Spleen (tissue), 11 donors: Measurements from ENCODE around the gene OGN. TPM values are rescaled to one million over a fixed set of nuclear protein-coding genes. Genes with fewer than 3 reads are reported as not detected.
"Not testable (repeated sequence)": the region's sequence is repeated elsewhere in the genome, so short reads cannot be mapped to it uniquely, and the experiment has no call there.

Experiments
- DNase-seq: peaks from one replicate; pipeline ENCODE4 v3.0.0-alpha.2; 2020
- H3K27ac ChIP-seq, 8 donors: fragments of 200-600 bp; sonication (generic) in 7 of 8; 1 replicate in 4 of 8; 2 replicates in 4 of 8; pipeline versions ENCODE4 v1.5.0 to v1.8.0; 2016 to 2021; ENCODE audit warnings: inconsistent platforms in 4 of 8, mild to moderate bottlenecking in 4 of 8, moderate library complexity in 1 of 8
- H3K27me3 ChIP-seq, 7 donors: fragments of 200-600 bp; sonication (generic) in 6 of 7; replicated peaks in 1 of 7; 1 replicate in 4 of 7; 2 replicates in 3 of 7; pipeline versions ENCODE4 v1.5.0 to v1.8.0; 2016 to 2021; ENCODE audit warnings: inconsistent platforms in 3 of 7, mild to moderate bottlenecking in 1 of 7
- H3K36me3 ChIP-seq, 6 donors: fragments of 200-600 bp; sonication (generic) in 5 of 6; 1 replicate in 4 of 6; 2 replicates in 2 of 6; pipeline versions ENCODE4 v1.5.0 to v1.8.0; 2016 to 2021; ENCODE audit warnings: inconsistent platforms in 2 of 6
- H3K4me1 ChIP-seq, 6 donors: fragments of 200-600 bp; sonication (generic) in 5 of 6; 1 replicate in 3 of 6; 2 replicates in 3 of 6; pipeline versions ENCODE4 v1.5.0 to v1.8.0; 2016 to 2021; ENCODE audit warnings: inconsistent platforms in 3 of 6
- H3K4me3 ChIP-seq, 8 donors: fragments of 200-600 bp; sonication (generic) in 7 of 8; 1 replicate in 4 of 8; 2 replicates in 4 of 8; pipeline versions ENCODE4 v1.5.0 to v1.8.0; 2016 to 2021; ENCODE audit warnings: inconsistent platforms in 4 of 8, mild to moderate bottlenecking in 4 of 8, moderate library complexity in 2 of 8
- H3K9me3 ChIP-seq, 8 donors: fragments of 200-600 bp; sonication (generic) in 7 of 8; 1 replicate in 4 of 8; 2 replicates in 4 of 8; pipeline versions ENCODE4 v1.5.0 to v1.8.0; 2016 to 2021; ENCODE audit warnings: inconsistent platforms in 4 of 8
- CTCF ChIP-seq, 11 experiments: fragments of 200-600 bp in 7 of 11; fragments of 450-650 bp in 4 of 11; sonication (generic) in 4 of 11; IDR thresholded peaks in 8 of 11; conservative IDR thresholded peaks in 3 of 11; 1 replicate in 7 of 11; 2 replicates in 4 of 11; pipeline versions ENCODE4 v1.4.0 to v1.8.0; 2016 to 2021; ENCODE audit warnings: antibody characterized with exemption in 11 of 11, inconsistent platforms in 4 of 11, mild to moderate bottlenecking in 1 of 11
- POLR2A ChIP-seq, 3 donors: fragments of 450-650 bp; IDR thresholded peaks; one replicate each; pipeline ENCODE4 v1.5.1; 2017; ENCODE audit warnings: antibody characterized with exemption in 3 of 3, mild to moderate bottlenecking in 1 of 3
- POLR2AphosphoS5 ChIP-seq, 3 donors: sonication (generic); formaldehyde crosslinking; IDR thresholded peaks; one replicate each; pipeline ENCODE4 v1.5.1; 2017; ENCODE audit warnings: antibody characterized with exemption in 3 of 3
- WGBS, 5 donors: extraction: QIAGEN DNeasy Blood & Tissue Kit in 3 of 5; methylation state at CpG; one replicate each; pipeline versions ENCODE4 v1.1.5 to v1.1.7; 2013 to 2018; 5-methylcytosine and 5-hydroxymethylcytosine counted together
- intact Hi-C: fragments of 100-400 bp; cut with DNase I; formaldehyde crosslinking; loops from one replicate; pipeline ENCODE4 v1.15.0; 2023; ENCODE audit warnings: low total_unique reads
- polyA plus RNA-seq, 3 donors: library from polyadenylated mRNA; stranded (reverse); fragments of 200-250 nt; gene quantifications; one replicate each; pipeline ENCODE4 v1.2.1, GENCODE V29; 2013
- total RNA-seq, 7 donors: library from RNA; depleted of rRNA in 3 of 7; stranded (reverse); fragments of >200 nt in 3 of 7; fragmentation: NEBNext Ultra II Directional in 4 of 7; extraction: Animal tissue kit (Norgen Biotek cat#: 25700) in 4 of 7; gene quantifications; one replicate each; pipeline versions ENCODE4 v1.1.0 to v1.2.1, GENCODE V29; 2016 to 2021
- donor health status: healthy with polysubstance abuse.
- donor health status: DM: no; HTN: no; CAD: no; lungs with moderate emphysema.
- donor health status: DM: no; HTN: no; CAD: no.
- donor health status: Bipolar disorder and iron deficiency.
- donor health status: healthy.
- donor health status: DM: no; HTN: no; CAD: no.
- donor health status: DM: yes; HTN: yes; CAD: no.

Gene OGN
- total and polyA plus RNA-seq, 10 donors, result 0.14 to 1.3 (median 0.57) TPM; not detected in 1

- WGBS, 5 donors, result 7 to 25% (median 14%) methylated on average over 1 of the region's 1 CpG
- Histone ChIP-seq H3K4me1 (peaks cover 0 to 13% (median 6%) of the 10 kb centered on the region in 6 donors), H3K4me3 (no peak overlapping the region), H3K27me3 (no peaks in the 10 kb centered on the region), H3K27ac (no peak overlapping the region), H3K9me3 (no peaks in the 10 kb centered on the region), H3K36me3 (no peaks in the 10 kb centered on the region)
- intact Hi-C loops, result no loop called here
- no peak for DNase-seq
- no peak for TF ChIP-seq CTCF (IDR thresholded peaks at IDR 0.05 in 8 of 11, conservative IDR thresholded peaks at IDR 0.05 in 3 of 11)
- no peak for TF ChIP-seq POLR2AphosphoS5 (IDR thresholded peaks at IDR 0.05)
- no peak for TF ChIP-seq POLR2A (IDR thresholded peaks at IDR 0.05)
Measured at GRCh38 chr9:92414566-92414965, 10.2 kb upstream of the OGN start.

GRCh38 chr9:92411157-92411556 is 6.8 kb upstream of the OGN start:
- H3K4me3 ChIP-seq, H3K9me3 ChIP-seq, H3K27ac ChIP-seq, H3K27me3 ChIP-seq, H3K36me3 ChIP-seq, intact Hi-C loops, DNase-seq: not testable (repeated sequence)
- WGBS, 5 donors, result 78 to 90% (median 88%) methylated on average over 4 of the region's 4 CpGs
- H3K4me1 ChIP-seq, result peaks cover 0 to 26% (median 15%) of the 10 kb centered on the region in 6 donors

GRCh38 chr9:92408747-92409478 is 4.5 kb upstream of the OGN start:
- intact Hi-C loops, result no loop called here

GRCh38 chr9:92407818-92408217 is 3.4 kb upstream of the OGN start:
- no peaks in the 10 kb centered on the region for H3K9me3 ChIP-seq
- intact Hi-C loops, result no loop called here
- no peaks in the 10 kb centered on the region for H3K36me3 ChIP-seq
- no peak overlapping the region for H3K27ac ChIP-seq
- no peaks in the 10 kb centered on the region for H3K27me3 ChIP-seq
- WGBS, 5 donors, result 95 to 100% (median 96%) methylated on average over 2 of the region's 2 CpGs
- H3K4me3 ChIP-seq, result no peak overlapping the region
- DNase-seq, result no peak
- TF ChIP-seq CTCF (IDR thresholded peaks at IDR 0.05 in 8 of 11, conservative IDR thresholded peaks at IDR 0.05 in 3 of 11), result no peak
- no peak for TF ChIP-seq POLR2AphosphoS5 (IDR thresholded peaks at IDR 0.05)
- TF ChIP-seq POLR2A (IDR thresholded peaks at IDR 0.05), result no peak
- H3K4me1 ChIP-seq, result peaks cover 0 to 20% (median 12%) of the 10 kb centered on the region in 6 donors

More at GRCh38 chr9:92408747-92409478, 4.5 kb upstream of the OGN start:
- Histone ChIP-seq H3K27me3 (no peaks in the 10 kb centered on the region), H3K4me1 (peaks cover 0 to 20% (median 13%) of the 10 kb centered on the region in 6 donors), H3K36me3 (no peaks in the 10 kb centered on the region), H3K27ac (no peak overlapping the region), H3K9me3 (no peaks in the 10 kb centered on the region), H3K4me3 (no peak overlapping the region)
- no peak for DNase-seq
- 90 to 100% (median 97%) methylated on average over 2 of the region's 2 CpGs for WGBS, 5 donors
- TF ChIP-seq POLR2AphosphoS5 (IDR thresholded peaks at IDR 0.05) (no peak), POLR2A (IDR thresholded peaks at IDR 0.05) (no peak), CTCF (IDR thresholded peaks at IDR 0.05 in 8 of 11, conservative IDR thresholded peaks at IDR 0.05 in 3 of 11) (no peak)
